ENCODE data around the gene ZNF747.

ZNF747 gene

GRCh38 chr16:30567160-30567990 is 32.7 kb upstream of the ZNF747 start:
- Histone ChIP-seq H3K36me3 (ENCODE audit: control insufficient read depth, low read depth, low read length) (no peaks in the 10 kb centered on the region), H3K4me1 (ENCODE audit: control insufficient read depth, low read depth, low read length) (no peaks in the 10 kb centered on the region), H3K27ac (ENCODE audit: low read length) (no peak overlapping the region), H3K9me3 (ENCODE audit: control insufficient read depth, low read depth, low read length) (no peaks in the 10 kb centered on the region), H3K27me3 (ENCODE audit: control insufficient read depth, insufficient read depth, low read length) (no peaks in the 10 kb centered on the region), H3K4me3 (ENCODE audit: low read length) (no peak overlapping the region), H3K9ac (ENCODE audit: low read length) (no peak overlapping the region)

- Histone ChIP-seq H3K36me3 (ENCODE audit: control insufficient read depth, low read depth, low read length) (no peaks in the 10 kb centered on the region), H3K9ac (ENCODE audit: low read length) (no peak overlapping the region), H3K9me3 (ENCODE audit: control insufficient read depth, low read depth, low read length) (no peaks in the 10 kb centered on the region)
Measured at GRCh38 chr16:30566531-30566930, 31.9 kb upstream of the ZNF747 start.

DNA sequence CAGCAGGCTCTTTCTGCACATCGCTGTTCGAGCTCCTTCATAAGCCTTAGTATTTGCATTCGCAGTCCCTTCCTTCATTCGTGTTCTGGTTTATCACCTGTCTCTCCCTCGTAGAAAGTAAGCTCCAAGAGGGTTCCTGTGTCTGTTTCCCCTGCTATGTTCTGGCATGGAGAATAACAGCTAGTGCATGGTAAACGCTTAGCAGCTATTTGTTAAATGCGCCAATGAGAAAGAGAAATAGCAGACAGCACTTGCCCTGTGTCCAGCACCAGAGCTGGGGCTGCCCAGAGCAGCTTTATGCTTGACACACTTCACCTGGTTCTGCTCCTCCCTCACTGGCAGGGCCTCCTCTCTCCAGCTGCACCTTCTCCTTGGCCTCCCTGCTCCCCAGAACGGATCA is 31.3 kb upstream of the ZNF747 start:
- H3K36me3 ChIP-seq (ENCODE audit: control insufficient read depth, low read depth, low read length) = no peaks in the 10 kb centered on the region
- H3K9ac ChIP-seq (ENCODE audit: low read length) = no peak overlapping the region
- no peak overlapping the region for H3K4me3 ChIP-seq (ENCODE audit: low read length)
- H3K9me3 ChIP-seq (ENCODE audit: control insufficient read depth, low read depth, low read length) = no peaks in the 10 kb centered on the region
- H3K27ac ChIP-seq (ENCODE audit: low read length) = no peak overlapping the region
- no peaks in the 10 kb centered on the region for H3K27me3 ChIP-seq (ENCODE audit: control insufficient read depth, insufficient read depth, low read length)
- no peaks in the 10 kb centered on the region for H3K4me1 ChIP-seq (ENCODE audit: control insufficient read depth, low read depth, low read length)

More at GRCh38 chr16:30566531-30566930, 31.9 kb upstream of the ZNF747 start:
- no peak overlapping the region for H3K4me3 ChIP-seq (ENCODE audit: low read length)
- H3K4me1 ChIP-seq (ENCODE audit: control insufficient read depth, low read depth, low read length) = no peaks in the 10 kb centered on the region
- H3K27ac ChIP-seq (ENCODE audit: low read length) = no peak overlapping the region
- no peaks in the 10 kb centered on the region for H3K27me3 ChIP-seq (ENCODE audit: control insufficient read depth, insufficient read depth, low read length)

DNA sequence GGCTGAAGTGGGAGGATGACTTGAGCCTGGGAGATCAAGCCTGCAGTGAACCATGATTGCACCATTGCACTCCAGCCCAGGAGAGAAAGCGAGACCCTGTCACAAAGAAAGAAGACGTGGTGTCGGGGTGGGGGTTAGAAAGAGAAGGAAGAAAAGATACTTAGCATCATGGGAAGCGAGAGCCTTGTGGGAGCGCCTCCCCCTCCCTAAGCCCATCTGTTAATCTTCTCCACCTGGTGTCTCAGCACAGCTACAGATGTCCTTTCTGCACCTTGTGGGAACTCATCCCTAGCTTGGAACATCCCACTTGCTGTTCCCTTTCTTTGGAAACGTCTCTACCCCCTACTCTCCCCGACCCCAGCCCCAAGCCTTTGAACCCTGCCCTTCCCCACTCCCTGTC is 30.9 kb upstream of the ZNF747 start:
- no peaks in the 10 kb centered on the region for H3K4me1 ChIP-seq (ENCODE audit: control insufficient read depth, low read depth, low read length)
- H3K27me3 ChIP-seq (ENCODE audit: control insufficient read depth, insufficient read depth, low read length) = no peaks in the 10 kb centered on the region
- H3K9me3 ChIP-seq (ENCODE audit: control insufficient read depth, low read depth, low read length) = no peaks in the 10 kb centered on the region
- no peak overlapping the region for H3K27ac ChIP-seq (ENCODE audit: low read length)
- H3K9ac ChIP-seq (ENCODE audit: low read length) = no peak overlapping the region
- H3K36me3 ChIP-seq (ENCODE audit: control insufficient read depth, low read depth, low read length) = no peaks in the 10 kb centered on the region
- no peak overlapping the region for H3K4me3 ChIP-seq (ENCODE audit: low read length)

GRCh38 chr16:30562021-30562420 is 27.4 kb upstream of the ZNF747 start:
- no peak overlapping the region for H3K9ac ChIP-seq (ENCODE audit: low read length)
- H3K36me3 ChIP-seq (ENCODE audit: control insufficient read depth, low read depth, low read length) = no peaks in the 10 kb centered on the region
- H3K9me3 ChIP-seq (ENCODE audit: control insufficient read depth, low read depth, low read length) = no peaks in the 10 kb centered on the region
- H3K4me3 ChIP-seq (ENCODE audit: low read length) = no peak overlapping the region
- no peaks in the 10 kb centered on the region for H3K27me3 ChIP-seq (ENCODE audit: control insufficient read depth, insufficient read depth, low read length)
- no peak overlapping the region for H3K27ac ChIP-seq (ENCODE audit: low read length)
- H3K4me1 ChIP-seq (ENCODE audit: control insufficient read depth, low read depth, low read length) = peaks cover 6% of the 10 kb centered on the region

DNA sequence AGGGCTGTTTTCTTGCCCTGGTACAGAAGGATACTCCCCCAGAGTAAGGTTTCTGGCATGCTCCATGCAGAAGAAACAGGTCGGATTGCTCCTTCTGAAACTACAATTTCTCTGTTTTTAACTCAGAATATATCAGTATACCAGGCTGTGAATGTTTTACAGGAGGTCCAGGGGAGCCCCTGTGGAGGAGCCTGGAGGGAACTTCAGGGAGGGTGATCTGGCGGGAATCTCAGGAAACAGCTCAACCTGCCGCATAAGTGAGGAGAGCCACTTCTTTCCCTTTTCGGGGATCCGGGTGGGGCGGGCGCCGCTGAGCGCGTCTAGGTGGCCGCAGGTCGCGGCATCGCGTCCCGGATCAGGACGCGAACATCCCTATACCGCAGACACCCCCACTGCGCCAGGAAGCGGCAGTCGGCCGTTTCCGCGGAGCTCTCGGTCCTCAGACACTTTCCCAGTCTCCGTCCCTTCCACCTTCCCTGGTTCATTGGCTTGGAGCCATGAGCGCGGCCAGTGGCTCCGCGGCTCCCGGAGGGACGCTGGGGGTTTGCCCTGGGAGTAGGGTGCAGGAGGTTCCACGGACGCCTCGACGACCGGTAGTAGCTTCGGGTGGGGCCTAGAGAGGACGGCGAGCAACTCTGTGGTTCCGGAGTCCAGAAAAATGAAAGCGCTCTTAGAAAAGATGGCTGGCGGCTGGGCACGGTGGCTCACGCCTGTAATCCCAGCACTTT is 26.6 kb upstream of the ZNF747 start:
- no peak overlapping the region for H3K9ac ChIP-seq (ENCODE audit: low read length)

GRCh38 chr16:30559690-30560089 is 25.0 kb upstream of the ZNF747 start:
- no peak overlapping the region for H3K27ac ChIP-seq (ENCODE audit: low read length)
- no peaks in the 10 kb centered on the region for H3K9me3 ChIP-seq (ENCODE audit: control insufficient read depth, low read depth, low read length)
- H3K4me3 ChIP-seq (ENCODE audit: low read length) = no peak overlapping the region
- no peak overlapping the region for H3K9ac ChIP-seq (ENCODE audit: low read length)
- peaks cover 3% of the 10 kb centered on the region for H3K36me3 ChIP-seq (ENCODE audit: control insufficient read depth, low read depth, low read length)
- H3K27me3 ChIP-seq (ENCODE audit: control insufficient read depth, insufficient read depth, low read length) = no peaks in the 10 kb centered on the region
- peaks cover 6% of the 10 kb centered on the region for H3K4me1 ChIP-seq (ENCODE audit: control insufficient read depth, low read depth, low read length)

More for the DNA sequence above, 26.6 kb upstream of the ZNF747 start:
- Histone ChIP-seq H3K9me3 (ENCODE audit: control insufficient read depth, low read depth, low read length) (no peaks in the 10 kb centered on the region), H3K4me1 (ENCODE audit: control insufficient read depth, low read depth, low read length) (peaks cover 6% of the 10 kb centered on the region), H3K27ac (ENCODE audit: low read length) (no peak overlapping the region), H3K4me3 (ENCODE audit: low read length) (no peak overlapping the region), H3K36me3 (ENCODE audit: control insufficient read depth, low read depth, low read length) (no peaks in the 10 kb centered on the region), H3K27me3 (ENCODE audit: control insufficient read depth, insufficient read depth, low read length) (no peaks in the 10 kb centered on the region)

DNA sequence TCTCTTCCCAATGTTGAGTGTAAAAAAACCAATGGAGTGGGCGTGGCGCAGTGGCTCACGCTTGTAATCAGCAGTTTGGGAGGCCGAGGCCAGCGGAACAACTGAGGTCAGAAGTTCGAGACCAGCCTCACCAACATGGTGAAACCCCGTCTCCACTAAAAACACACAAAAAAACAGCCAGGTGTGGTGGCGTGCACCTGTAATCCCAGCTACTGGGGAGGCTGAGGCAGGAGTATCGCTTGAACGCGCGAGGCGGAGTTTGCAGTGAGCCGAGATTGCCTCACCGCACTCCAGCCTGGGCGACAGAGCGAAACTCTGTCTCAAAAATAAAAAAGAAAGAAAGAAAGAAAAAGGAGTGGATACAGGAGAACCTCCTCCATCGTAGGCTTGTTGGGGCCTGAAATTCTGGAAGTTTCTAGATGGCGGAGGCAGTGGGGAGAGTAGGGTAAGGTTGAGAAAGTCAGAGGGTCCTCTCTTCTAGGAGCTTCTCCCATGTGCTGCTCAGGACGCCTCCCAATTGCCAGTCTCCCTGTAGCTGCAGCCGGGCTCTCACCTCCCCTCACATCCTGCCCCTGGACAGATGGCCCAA is 24.2 kb upstream of the ZNF747 start:
- H3K9me3 ChIP-seq (ENCODE audit: control insufficient read depth, low read depth, low read length) = no peaks in the 10 kb centered on the region
- peaks cover 9% of the 10 kb centered on the region for H3K36me3 ChIP-seq (ENCODE audit: control insufficient read depth, low read depth, low read length)
- H3K27me3 ChIP-seq (ENCODE audit: control insufficient read depth, insufficient read depth, low read length) = no peaks in the 10 kb centered on the region
- H3K27ac ChIP-seq (ENCODE audit: low read length) = peak overlapping the region; percentile 88
- peak overlapping the region; percentile 47 for H3K4me3 ChIP-seq (ENCODE audit: low read length)
- H3K4me1 ChIP-seq (ENCODE audit: control insufficient read depth, low read depth, low read length) = peaks cover 6% of the 10 kb centered on the region
- H3K9ac ChIP-seq (ENCODE audit: low read length) = peak overlapping the region; percentile 63

DNA sequence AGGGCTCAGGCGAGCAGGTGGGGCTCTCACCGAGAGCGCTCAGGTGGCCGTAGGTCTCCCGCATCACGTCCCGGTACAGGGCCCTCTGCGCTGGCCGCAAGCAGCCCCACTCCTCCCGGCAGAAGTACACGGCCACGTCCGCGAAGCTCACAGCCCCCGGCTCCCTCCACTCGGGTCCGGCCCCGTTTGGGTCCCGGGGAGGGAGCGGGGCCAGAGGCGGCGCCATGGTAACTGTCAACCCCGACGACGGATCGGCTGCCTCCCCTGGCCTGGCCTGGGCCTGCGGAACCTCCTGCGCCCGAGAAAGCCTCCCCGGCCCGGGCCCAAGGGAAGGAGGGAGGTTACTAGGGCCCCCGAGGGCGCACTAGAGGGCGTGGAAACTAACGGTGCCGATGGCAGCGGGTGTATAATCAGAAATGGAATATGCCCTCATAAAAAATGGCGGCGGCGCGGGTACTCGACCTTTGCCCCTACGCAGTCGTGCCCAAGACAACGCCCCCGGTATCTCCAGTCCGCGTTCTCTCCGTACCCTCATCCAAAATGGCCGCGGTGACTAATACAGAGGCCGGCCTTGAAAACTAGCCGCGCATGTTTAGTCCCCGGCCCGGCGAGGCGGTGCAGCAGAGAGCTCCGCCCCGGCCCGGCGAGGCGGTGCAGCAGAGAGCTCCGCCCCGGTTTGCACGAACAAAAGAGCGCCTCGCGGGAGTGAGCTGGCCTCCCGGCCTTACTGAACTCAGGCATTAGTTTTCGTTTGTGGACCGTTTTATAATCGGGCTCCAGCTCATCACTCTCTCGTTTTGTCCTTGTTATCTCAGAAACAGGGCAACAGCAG is 23.5 kb upstream of the ZNF747 start, which contains the start of gene ZNF764:
ZNF764 (minus strand) TSS at position 418 of the 832 bp plus-strand sequence; CDS start at position 226, 192 bp downstream.
- Histone ChIP-seq H3K4me1 (ENCODE audit: control insufficient read depth, low read depth, low read length) (peaks cover 6% of the 10 kb centered on the region), H3K9ac (ENCODE audit: low read length) (peak within 1 kb of the TSS; percentile 86), H3K27me3 (ENCODE audit: control insufficient read depth, insufficient read depth, low read length) (no peaks in the 10 kb centered on the region), H3K27ac (ENCODE audit: low read length) (peak within 1 kb of the TSS; percentile 88), H3K9me3 (ENCODE audit: control insufficient read depth, low read depth, low read length) (no peaks in the 10 kb centered on the region), H3K36me3 (ENCODE audit: control insufficient read depth, low read depth, low read length) (peaks cover 10% of the 10 kb centered on the region), H3K4me3 (ENCODE audit: low read length) (peak within 1 kb of the TSS; percentile 84)

DNA sequence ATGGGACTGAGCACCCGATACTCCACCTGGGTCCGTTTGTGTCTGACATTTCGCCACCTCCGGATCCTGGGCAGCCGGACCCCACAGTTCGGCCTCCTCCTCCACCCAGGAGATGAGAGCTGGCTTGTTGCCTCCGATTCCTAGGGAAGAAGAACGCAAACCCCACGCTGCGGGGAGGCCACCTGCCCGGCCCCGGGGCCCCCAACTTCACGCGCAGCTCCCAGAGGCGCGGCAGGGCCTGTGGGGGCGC is 23.0 kb upstream of the ZNF747 start:
- H3K27me3 ChIP-seq (ENCODE audit: control insufficient read depth, insufficient read depth, low read length) = no peaks in the 10 kb centered on the region

GRCh38 chr16:30556125-30556473 is 21.4 kb upstream of the ZNF747 start:
- no peak overlapping the region for H3K9ac ChIP-seq (ENCODE audit: low read length)
- H3K4me1 ChIP-seq (ENCODE audit: control insufficient read depth, low read depth, low read length) = peaks cover 6% of the 10 kb centered on the region
- H3K9me3 ChIP-seq (ENCODE audit: control insufficient read depth, low read depth, low read length) = no peaks in the 10 kb centered on the region
- H3K36me3 ChIP-seq (ENCODE audit: control insufficient read depth, low read depth, low read length) = peaks cover 10% of the 10 kb centered on the region
- no peak overlapping the region for H3K27ac ChIP-seq (ENCODE audit: low read length)
- no peaks in the 10 kb centered on the region for H3K27me3 ChIP-seq (ENCODE audit: control insufficient read depth, insufficient read depth, low read length)
- no peak overlapping the region for H3K4me3 ChIP-seq (ENCODE audit: low read length)

More for the DNA sequence above, 23.0 kb upstream of the ZNF747 start:
- H3K4me1 ChIP-seq (ENCODE audit: control insufficient read depth, low read depth, low read length) = peaks cover 6% of the 10 kb centered on the region
- H3K9ac ChIP-seq (ENCODE audit: low read length) = peak overlapping the region; percentile 86
- H3K27ac ChIP-seq (ENCODE audit: low read length) = no peak overlapping the region
- no peaks in the 10 kb centered on the region for H3K9me3 ChIP-seq (ENCODE audit: control insufficient read depth, low read depth, low read length)
- peaks cover 10% of the 10 kb centered on the region for H3K36me3 ChIP-seq (ENCODE audit: control insufficient read depth, low read depth, low read length)
- H3K4me3 ChIP-seq (ENCODE audit: low read length) = peak overlapping the region; percentile 84

Data from iPS-18a (cell line).